WTC11 (cell line): ENCODE results near the gene PLK1. TPM values are rescaled to one million over a fixed set of nuclear protein-coding genes. Genes with fewer than 3 reads are reported as not detected.

Experiments
- ATAC-seq: fragments of 200-7000 bp; cut with Tn5 transposase; 2 replicates; pipeline ENCODE4 v1.10.0; 2021; ENCODE audit warnings: mild to moderate bottlenecking, moderate library complexity
- CTCF ChIA-PET: fragments of 300-600 bp; sonication (Branson Sonifier 250); formaldehyde crosslinking; loops from one replicate; lab custom pipeline; 2021; ENCODE audit warnings: antibody characterized with exemption; lab: Charles Lee
- POLR2A ChIA-PET: fragments of 350-600 bp; sonication (Branson Sonifier 250); formaldehyde crosslinking; loops from one replicate; lab custom pipeline; 2021; ENCODE audit warnings: antibody characterized with exemption; lab: Charles Lee
- DNase-seq: peaks from one replicate; pipeline ENCODE4 v3.0.0; 2021; ENCODE audit warnings: low spot score
- H3K27ac Mint-ChIP-seq: 2 replicates; pipeline ENCODE4 v1.8.0; 2021; ENCODE audit warnings: mixed read lengths
- H3K27me3 Mint-ChIP-seq: 2 replicates; pipeline ENCODE4 v1.8.0; 2021; ENCODE audit warnings: low read depth, mild to moderate bottlenecking, moderate library complexity, mixed read lengths
- H3K36me3 Mint-ChIP-seq: 2 replicates; pipeline ENCODE4 v1.8.0; 2021; ENCODE audit warnings: mixed read lengths
- H3K4me1 Mint-ChIP-seq: 2 replicates; pipeline ENCODE4 v1.8.0; 2022; ENCODE audit warnings: mixed read lengths
- H3K4me3 Mint-ChIP-seq: 2 replicates; pipeline ENCODE4 v1.8.0; 2021; ENCODE audit warnings: mild to moderate bottlenecking, moderate library complexity, mixed read lengths
- H3K9me3 Mint-ChIP-seq: 2 replicates; pipeline ENCODE4 v1.8.0; 2021; ENCODE audit warnings: mixed read lengths
- E2F1 ChIP-seq: sonication (generic); formaldehyde crosslinking; IDR thresholded peaks from 2 replicates; pipeline ENCODE4 v1.8.0; 2022; ENCODE audit warnings: mild to moderate bottlenecking, missing genetic modification reagents
- ERG ChIP-seq: fragments of 250-450 bp; sonication (Bioruptor Pico); IDR thresholded peaks from 2 replicates; pipeline ENCODE4 v1.8.0; 2021; ENCODE audit warnings: mild to moderate bottlenecking
- GTF2I ChIP-seq: fragments of 250-450 bp; sonication (Bioruptor Pico); conservative IDR thresholded peaks from 2 replicates; pipeline ENCODE4 v1.4.0; 2021; ENCODE audit warnings: mild to moderate bottlenecking
- JAZF1 ChIP-seq: fragments of 250-450 bp; sonication (Bioruptor Pico); IDR thresholded peaks from 2 replicates; pipeline ENCODE4 v1.9.0; 2021; ENCODE audit warnings: moderate library complexity, mild to moderate bottlenecking, inconsistent platforms
- JUN ChIP-seq: sonication (generic); formaldehyde crosslinking; IDR thresholded peaks from 2 replicates; pipeline ENCODE4 v1.8.0; 2023; ENCODE audit warnings: mild to moderate bottlenecking, missing genetic modification reagents
- MYBL2 ChIP-seq: sonication (generic); formaldehyde crosslinking; IDR thresholded peaks from 2 replicates; pipeline ENCODE4 v1.8.1; 2023; ENCODE audit warnings: mild to moderate bottlenecking, moderate library complexity, missing genetic modification reagents
- NFE2L1 ChIP-seq: sonication (generic); formaldehyde crosslinking; IDR thresholded peaks from 2 replicates; pipeline ENCODE4 v1.8.1; 2023; ENCODE audit warnings: missing genetic modification reagents
- PRDM15 ChIP-seq: sonication (generic); formaldehyde crosslinking; IDR thresholded peaks from 2 replicates; pipeline ENCODE4 v1.8.0; 2022; ENCODE audit warnings: missing genetic modification reagents
- RORB ChIP-seq: fragments of 250-450 bp; sonication (Bioruptor Pico); IDR thresholded peaks from 2 replicates; pipeline ENCODE4 v1.9.0; 2021; ENCODE audit warnings: mild to moderate bottlenecking
- SP1 ChIP-seq: sonication (generic); formaldehyde crosslinking; conservative IDR thresholded peaks from 2 replicates; pipeline ENCODE4 v1.8.1; 2022; ENCODE audit warnings: missing genetic modification reagents
- STAT6 ChIP-seq: sonication (generic); formaldehyde crosslinking; conservative IDR thresholded peaks from 2 replicates; pipeline ENCODE4 v1.8.1; 2023; ENCODE audit warnings: mild to moderate bottlenecking, low read depth, missing genetic modification reagents, moderate library complexity
- USF2 ChIP-seq: sonication (generic); formaldehyde crosslinking; IDR thresholded peaks from 2 replicates; pipeline ENCODE4 v1.8.1; 2023; ENCODE audit warnings: mild to moderate bottlenecking, missing genetic modification reagents, moderate library complexity
- ZNF263 ChIP-seq: sonication (generic); formaldehyde crosslinking; IDR thresholded peaks from 2 replicates; pipeline ENCODE4 v1.8.1; 2022; ENCODE audit warnings: low read depth, mild to moderate bottlenecking, moderate library complexity, missing genetic modification reagents
- ZNF317 ChIP-seq: sonication (generic); formaldehyde crosslinking; IDR thresholded peaks from 2 replicates; pipeline ENCODE4 v1.8.1; 2023; ENCODE audit warnings: low read depth, mild to moderate bottlenecking, moderate library complexity, missing genetic modification reagents, borderline replicate concordance
- ZNF423 ChIP-seq: fragments of 250-450 bp; sonication (Bioruptor Pico); IDR thresholded peaks from 2 replicates; pipeline ENCODE4 v2.1.2; 2022; ENCODE audit warnings: mild to moderate bottlenecking, moderate library complexity
- ZNF425 ChIP-seq: fragments of 250-450 bp; sonication (Bioruptor Pico); conservative IDR thresholded peaks from 2 replicates; pipeline ENCODE4 v1.9.0; 2021; ENCODE audit warnings: mild to moderate bottlenecking
- total RNA-seq: library from RNA; stranded (reverse); gene quantifications from 3 replicates; pipeline ENCODE4 v1.2.3, GENCODE V29; 2021

PLK1 gene
- total RNA-seq, 1 experiment from 2014 or later: 167 TPM

GRCh38 chr16:23726710-23727109 is 48.0 kb downstream of the PLK1 start (continued):
- TF ChIP-seq USF2 (CRISPR knock-in tag) (no peak), JUN (CRISPR knock-in tag) (no peak), ZNF425 (CRISPR knock-in tag) (no peak), MYBL2 (CRISPR knock-in tag) (no peak), ZNF263 (CRISPR knock-in tag) (no peak), SP1 (CRISPR knock-in tag) (no peak), ZNF423 (CRISPR knock-in tag) (no peak), JAZF1 (CRISPR knock-in tag) (no peak), PRDM15 (CRISPR knock-in tag) (no peak)
- TF ChIP-seq, all 79 proteins: peak for 0

GRCh38 chr16:23728112-23728477 is 49.4 kb downstream of the PLK1 start:
- ChIA-PET CTCF (interaction anchor here (0.8 to 2.1 kb wide), 17 partner anchors 9 to 715 kb away, joined by 3 to 23 read pairs (median 4); partner anchors contain the start of genes CHP2, ERN2 and PLK1), POLR2A (interaction anchor here (0.6 kb wide), 1 partner anchor 33 kb away, joined by 3 read pairs; no protein-coding TSS in a partner anchor)
- H3K4me1 Mint-ChIP-seq: peaks cover 14% of the 10 kb centered on the region
- no peak overlapping the region for H3K27ac Mint-ChIP-seq
- peaks cover 13% of the 10 kb centered on the region for H3K9me3 Mint-ChIP-seq
- no peak for TF ChIP-seq STAT6 (CRISPR knock-in tag)
- no peak for TF ChIP-seq ZNF425 (CRISPR knock-in tag)
- TF ChIP-seq NFE2L1 (CRISPR knock-in tag): no peak
- TF ChIP-seq ZNF317 (CRISPR knock-in tag): no peak
- TF ChIP-seq E2F1: no peak
- no peak for TF ChIP-seq ERG (CRISPR knock-in tag)
- no peak for TF ChIP-seq GTF2I (CRISPR knock-in tag)
- TF ChIP-seq RORB (CRISPR knock-in tag): no peak
- DNase-seq (no peak), ATAC-seq (peak; percentile 7; the same call in 1 of the 2 replicates)
- H3K27me3 Mint-ChIP-seq: peaks cover 3% of the 10 kb centered on the region; the same call in 1 of the 2 replicates
- H3K36me3 Mint-ChIP-seq: peaks cover 2% of the 10 kb centered on the region
- H3K4me3 Mint-ChIP-seq: no peak overlapping the region
